IMR-90 (cell line): Measurements from ENCODE around the gene SIGLEC7. TPM values are rescaled to one million over a fixed set of nuclear protein-coding genes. Genes with fewer than 3 reads are reported as not detected.

Experiments used
- ATAC-seq: fragments of 200-7000 bp; cut with Tn5 transposase; 2 replicates; pipeline ENCODE4 v1.9.1; 2020; ENCODE audit warnings: low read depth, mild to moderate bottlenecking, moderate library complexity
- BruUV-seq: library from RNA; stranded (reverse); fragments of 400-500 nt; replicated peaks from 2 replicates; lab custom pipeline; 2021; lab: Mats Ljungman, UMichigan
- CTCF ChIA-PET: fragments of 300-600 bp; formaldehyde crosslinking; extraction: SDS; loops from one replicate; lab custom pipeline; 2021; ENCODE audit warnings: antibody characterized with exemption; lab: Yijun Ruan, JAX
- POLR2A ChIA-PET: fragments of 300-600 bp; sonication (Branson Sonifier 250); formaldehyde crosslinking; loops from one replicate; lab custom pipeline; 2022; ENCODE audit warnings: antibody characterized with exemption; ENCODE audit not compliant: unreplicated experiment; lab: Charles Lee
- DNase-seq: peaks from one replicate; pipeline ENCODE4 v3.0.0; 2013
- H2AFZ ChIP-seq: replicated peaks from 2 replicates; pipeline ENCODE3; 2013; ENCODE audit warnings: low read length, mild to moderate bottlenecking; ENCODE audit not compliant: poor library complexity
- H2AK5ac ChIP-seq: 2 replicates; pipeline ENCODE4 v1.6.1; 2013; ENCODE audit warnings: low read depth, low read length, inconsistent platforms
- H2AK9ac ChIP-seq: replicated peaks from 2 replicates; pipeline ENCODE3; 2013; ENCODE audit warnings: mild to moderate bottlenecking, low read depth, low read length, moderate library complexity; ENCODE audit not compliant: poor library complexity
- H2BK120ac ChIP-seq: 2 replicates; pipeline ENCODE4 v1.6.1; 2013; ENCODE audit warnings: low read depth, low read length, inconsistent platforms
- H2BK15ac ChIP-seq: 3 replicates; pipeline ENCODE4 v1.6.1; 2013; ENCODE audit warnings: low read depth, low read length, inconsistent platforms
- H2BK20ac ChIP-seq: 2 replicates; pipeline ENCODE4 v1.6.1; 2013; ENCODE audit warnings: low read depth, mild to moderate bottlenecking, inconsistent platforms, low read length, moderate library complexity
- H2BK5ac ChIP-seq: 2 replicates; pipeline ENCODE4 v1.6.1; 2013; ENCODE audit warnings: mild to moderate bottlenecking, low read depth, low read length, inconsistent platforms; ENCODE audit not compliant: poor library complexity, severe bottlenecking
- H3K14ac ChIP-seq: replicated peaks from 2 replicates; pipeline ENCODE4 v1.6.1; 2013; ENCODE audit warnings: low read depth, low read length, inconsistent platforms
- H3K18ac ChIP-seq: 2 replicates; pipeline ENCODE4 v1.6.1; 2013; ENCODE audit warnings: low read depth, low read length, control low read depth
- H3K23ac ChIP-seq: 2 replicates; pipeline ENCODE4 v1.6.1; 2013; ENCODE audit warnings: low read depth, low read length, inconsistent platforms
- H3K27ac ChIP-seq: 2 replicates; pipeline ENCODE4 v1.5.1; 2013; ENCODE audit warnings: mild to moderate bottlenecking, control low read depth, low read length; ENCODE audit not compliant: insufficient read depth
- H3K27me3 ChIP-seq: 2 replicates; pipeline ENCODE4 v1.6.1; 2013; ENCODE audit warnings: low read length; ENCODE audit not compliant: control insufficient read depth, insufficient read depth
- H3K36me3 ChIP-seq: 2 replicates; pipeline ENCODE4 v1.6.1; 2013; ENCODE audit warnings: low read length, mixed read lengths; ENCODE audit not compliant: control insufficient read depth, insufficient read depth
- H3K4ac ChIP-seq: 2 replicates; pipeline ENCODE4 v1.6.1; 2013; ENCODE audit warnings: low read depth, low read length, inconsistent platforms
- H3K4me1 ChIP-seq: 2 replicates; pipeline ENCODE4 v1.6.1; 2013; ENCODE audit warnings: low read length, mixed read lengths; ENCODE audit not compliant: control insufficient read depth, insufficient read depth
- H3K4me2 ChIP-seq: 2 replicates; pipeline ENCODE4 v1.6.1; 2013; ENCODE audit warnings: low read depth, mild to moderate bottlenecking, control low read depth, low read length, moderate library complexity
- H3K4me3 ChIP-seq: 2 replicates; pipeline ENCODE4 v1.5.1; 2013; ENCODE audit warnings: low read depth, mild to moderate bottlenecking, control low read depth, low read length, moderate library complexity; ENCODE audit not compliant: insufficient read depth
- H3K56ac ChIP-seq: 2 replicates; pipeline ENCODE4 v1.6.1; 2013; ENCODE audit warnings: low read length, inconsistent platforms; ENCODE audit not compliant: insufficient read depth; ENCODE audit errors: extremely low read depth
- H3K79me1 ChIP-seq, 2 experiments: 2 replicates each; pipeline ENCODE4 v1.6.1; 2013; ENCODE audit warnings: low read length in 2 of 2, inconsistent platforms in 1 of 2, low read depth in 1 of 2
- H3K9ac ChIP-seq: 2 replicates; pipeline ENCODE4 v1.6.1; 2013; ENCODE audit warnings: low read depth, low read length, control low read depth
- H3K9me1 ChIP-seq: 2 replicates; pipeline ENCODE4 v1.6.1; 2013; ENCODE audit warnings: low read length, inconsistent platforms; ENCODE audit not compliant: insufficient read depth
- H3K9me3 ChIP-seq: 2 replicates; pipeline ENCODE4 v1.6.1; 2013; ENCODE audit warnings: low read length; ENCODE audit not compliant: control insufficient read depth, insufficient read depth
- H4K20me1 ChIP-seq: 2 replicates; pipeline ENCODE4 v1.6.1; 2013; ENCODE audit warnings: low read length, inconsistent platforms; ENCODE audit not compliant: insufficient read depth
- H4K5ac ChIP-seq: 2 replicates; pipeline ENCODE4 v1.6.1; 2013; ENCODE audit warnings: mild to moderate bottlenecking, low read depth, low read length, control low read depth
- H4K8ac ChIP-seq, 2 experiments: 2 replicates each; pipeline ENCODE4 v1.6.1; 2013; ENCODE audit warnings: low read depth in 2 of 2, low read length in 2 of 2, control low read depth in 1 of 2, inconsistent platforms in 1 of 2
- H4K91ac ChIP-seq: 2 replicates; pipeline ENCODE4 v1.6.1; 2013; ENCODE audit warnings: low read depth, low read length, inconsistent platforms; ENCODE audit not compliant: insufficient read depth
- BHLHE40 ChIP-seq: fragments of 150-350 bp; IDR thresholded peaks from 2 replicates; pipeline ENCODE4 v1.6.1; 2016; ENCODE audit warnings: mild to moderate bottlenecking, low read depth, low read length
- CEBPB ChIP-seq: IDR thresholded peaks from 2 replicates; pipeline ENCODE4 v1.6.1; 2012; ENCODE audit warnings: low read depth, low read length, improper control_type of control experiment
- CHD1 ChIP-seq: IDR thresholded peaks from 2 replicates; pipeline ENCODE4 v1.6.1; 2012; ENCODE audit warnings: low read depth, low read length, improper control_type of control experiment
- ELK1 ChIP-seq: fragments of 150-350 bp; IDR thresholded peaks from 2 replicates; pipeline ENCODE4 v1.6.1; 2016; ENCODE audit warnings: low read depth, mild to moderate bottlenecking, low read length, moderate library complexity, borderline replicate concordance
- FOS ChIP-seq: fragments of 150-350 bp; IDR thresholded peaks from 2 replicates; pipeline ENCODE4 v1.6.1; 2016; ENCODE audit warnings: low read depth, low read length
- MAZ ChIP-seq: IDR thresholded peaks from 2 replicates; pipeline ENCODE4 v1.6.1; 2012; ENCODE audit warnings: low read depth, mild to moderate bottlenecking, low read length, improper control_type of control experiment, moderate library complexity, borderline replicate concordance
- MXI1 ChIP-seq: IDR thresholded peaks from 2 replicates; pipeline ENCODE4 v1.6.1; 2012; ENCODE audit warnings: low read depth, mild to moderate bottlenecking, low read length, moderate library complexity, borderline replicate concordance
- NFE2L2 ChIP-seq: fragments of 150-350 bp; IDR thresholded peaks from 2 replicates; pipeline ENCODE4 v1.6.1; 2016; ENCODE audit warnings: low read depth, mild to moderate bottlenecking, low read length
- POLR2A ChIP-seq: IDR thresholded peaks from 2 replicates; pipeline ENCODE4 v1.6.1; 2012; ENCODE audit warnings: mild to moderate bottlenecking, low read depth, low read length
- RCOR1 ChIP-seq: IDR thresholded peaks from 2 replicates; pipeline ENCODE4 v1.6.1; 2012; ENCODE audit warnings: mild to moderate bottlenecking, low read length, improper control_type of control experiment; ENCODE audit not compliant: insufficient replicate concordance
- RFX5 ChIP-seq: IDR thresholded peaks from 2 replicates; pipeline ENCODE4 v1.8.0; 2012; ENCODE audit warnings: low read depth, mild to moderate bottlenecking, low read length, moderate library complexity
- SMC3 ChIP-seq: fragments of 150-350 bp; IDR thresholded peaks from 2 replicates; pipeline ENCODE4 v1.6.1; 2016; ENCODE audit warnings: low read depth, mild to moderate bottlenecking, antibody characterized with exemption, low read length, moderate library complexity
- WGBS, 2 experiments: methylation state at CpG; one replicate each; pipeline versions ENCODE4 v1.1.5 to v1.1.7; 2013; ENCODE audit warnings: missing lambda C conversion rate in 2 of 2; ENCODE audit not compliant: insufficient read length in 1 of 2; ENCODE audit errors: extremely low coverage in 2 of 2; 5-methylcytosine and 5-hydroxymethylcytosine counted together
- dilution Hi-C: fragments of 300-500 bp; cut with HindIII; formaldehyde crosslinking; loops from one replicate; pipeline ENCODE4 v1.14.3; 2018; ENCODE audit warnings: low sequenced_read_pairs; ENCODE audit not compliant: unreplicated experiment
- in situ Hi-C: fragments of 300-500 bp; cut with MboI; formaldehyde crosslinking; loops from 3 replicates; pipeline ENCODE4 v1.14.3; 2019; ENCODE audit warnings: low sequenced_read_pairs, inconsistent platforms, mixed read lengths
- intact Hi-C: fragments of 100-400 bp; cut with micrococcal nuclease; formaldehyde crosslinking; loops from 2 replicates; pipeline ENCODE4 v1.10.0; 2022
- polyA plus RNA-seq, 3 experiments: library from polyadenylated mRNA; depleted of rRNA; stranded (reverse); fragments of >200 nt; gene quantifications; 2 replicates each; pipeline ENCODE4 v1.2.3, GENCODE V29; 2012; ENCODE audit warnings: low replicate concordance in 1 of 3
- total RNA-seq: library from RNA; depleted of rRNA; stranded (reverse); fragments of >200 nt; gene quantifications from 2 replicates; pipeline ENCODE4 v1.2.3, GENCODE V29; 2012
- TF ChIP-seq, protein P1 (sequence below): conservative IDR thresholded peaks from 2 replicates; pipeline ENCODE4 v1.5.1; 2012; ENCODE audit warnings: mild to moderate bottlenecking, low read depth, low read length, improper control_type of control experiment

The SIGLEC7 gene
- total and polyA plus RNA-seq, 2 of the 4 experiments (the other 2 are of a cell fraction), result not detected

GRCh38 chr19:51121257-51121656 is 20.8 kb upstream of the SIGLEC7 start:
- Histone ChIP-seq H4K20me1 (no peaks in the 10 kb centered on the region), H3K4me3 (no peak overlapping the region), H2AK9ac (no peak overlapping the region), H2AFZ (no peak overlapping the region), H3K4me2 (no peak overlapping the region), H3K4me1 (no peaks in the 10 kb centered on the region), H2AK5ac (no peak overlapping the region), H3K23ac (no peak overlapping the region), H2BK120ac (no peak overlapping the region), H2BK5ac (no peak overlapping the region), H3K9me3 (no peaks in the 10 kb centered on the region), H3K27ac (no peak overlapping the region), H3K18ac (no peak overlapping the region), H3K9ac (no peak overlapping the region), H3K36me3 (no peaks in the 10 kb centered on the region), H2BK15ac (no peak overlapping the region), H3K14ac (no peak overlapping the region), H3K9me1 (no peaks in the 10 kb centered on the region), H3K56ac (no peak overlapping the region), H4K8ac (no peak overlapping the region), H3K79me1 (no peaks in the 10 kb centered on the region), H4K91ac (no peak overlapping the region), H4K5ac (no peak overlapping the region), H3K27me3 (no peaks in the 10 kb centered on the region; the same call in 1 of the 2 replicates), H3K4ac (no peak overlapping the region), H2BK20ac (no peak overlapping the region)
- intact Hi-C loops (no loop called here), in situ Hi-C loops (no loop called here), dilution Hi-C loops (no loop called here)
- BruUV-seq, result no TSS peak
- ATAC-seq (no peak), DNase-seq (no peak)
- 77% methylated on average over 2 of the region's 8 CpGs; no CpG with 5 or more reads in 1 of the 2 experiments for WGBS, 2 experiments
- TF ChIP-seq SMC3 (no peak), CHD1 (no peak), RCOR1 (no peak), RFX5 (no peak), BHLHE40 (no peak), NFE2L2 (no peak), POLR2A (no peak), MXI1 (no peak), CEBPB (no peak), MAZ (no peak), FOS (no peak), ELK1 (no peak)
- TF ChIP-seq, protein P1, sequence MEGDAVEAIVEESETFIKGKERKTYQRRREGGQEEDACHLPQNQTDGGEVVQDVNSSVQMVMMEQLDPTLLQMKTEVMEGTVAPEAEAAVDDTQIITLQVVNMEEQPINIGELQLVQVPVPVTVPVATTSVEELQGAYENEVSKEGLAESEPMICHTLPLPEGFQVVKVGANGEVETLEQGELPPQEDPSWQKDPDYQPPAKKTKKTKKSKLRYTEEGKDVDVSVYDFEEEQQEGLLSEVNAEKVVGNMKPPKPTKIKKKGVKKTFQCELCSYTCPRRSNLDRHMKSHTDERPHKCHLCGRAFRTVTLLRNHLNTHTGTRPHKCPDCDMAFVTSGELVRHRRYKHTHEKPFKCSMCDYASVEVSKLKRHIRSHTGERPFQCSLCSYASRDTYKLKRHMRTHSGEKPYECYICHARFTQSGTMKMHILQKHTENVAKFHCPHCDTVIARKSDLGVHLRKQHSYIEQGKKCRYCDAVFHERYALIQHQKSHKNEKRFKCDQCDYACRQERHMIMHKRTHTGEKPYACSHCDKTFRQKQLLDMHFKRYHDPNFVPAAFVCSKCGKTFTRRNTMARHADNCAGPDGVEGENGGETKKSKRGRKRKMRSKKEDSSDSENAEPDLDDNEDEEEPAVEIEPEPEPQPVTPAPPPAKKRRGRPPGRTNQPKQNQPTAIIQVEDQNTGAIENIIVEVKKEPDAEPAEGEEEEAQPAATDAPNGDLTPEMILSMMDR, result no peak
- POLR2A ChIA-PET, result no interaction called here
- CTCF ChIA-PET, result no interaction called here
